ENCODE results near the gene ADCYAP1R1.

The ADCYAP1R1 gene

DNA sequence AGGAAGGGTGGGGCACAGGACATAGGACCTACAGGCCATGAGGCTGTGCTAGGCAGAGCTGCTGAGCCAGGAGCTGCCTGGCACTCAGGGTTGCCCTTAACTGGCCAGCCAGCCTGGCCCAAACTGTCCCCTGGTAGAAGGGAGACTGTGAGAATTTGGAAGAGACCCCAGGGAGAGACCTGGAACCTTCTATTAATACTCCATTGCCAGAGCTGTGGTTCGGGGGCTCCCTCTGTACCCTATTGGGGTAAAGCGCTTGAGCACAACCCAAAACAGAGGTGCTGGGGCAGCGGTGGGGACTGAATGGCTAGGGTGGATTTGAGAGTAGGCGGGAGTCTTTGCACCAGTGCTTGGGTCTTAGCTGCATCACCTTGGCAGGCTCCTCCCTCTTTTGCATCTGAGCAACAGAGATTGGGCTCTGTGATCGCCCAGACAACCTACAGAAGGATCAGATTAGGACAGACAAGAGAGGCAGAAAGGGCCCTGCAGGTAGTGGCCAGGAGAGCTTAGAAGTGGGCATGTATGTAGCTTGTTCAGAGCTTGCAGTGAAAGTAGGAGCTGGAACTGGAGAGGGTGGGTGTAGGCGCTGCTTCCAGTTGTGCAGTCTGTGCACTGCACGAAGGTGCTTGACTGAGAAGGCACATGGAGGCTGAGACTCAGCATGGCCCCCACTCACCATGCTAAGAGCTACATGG, 53.3 kb downstream of the ADCYAP1R1 start:
- TF ChIP-seq, protein P1, sequence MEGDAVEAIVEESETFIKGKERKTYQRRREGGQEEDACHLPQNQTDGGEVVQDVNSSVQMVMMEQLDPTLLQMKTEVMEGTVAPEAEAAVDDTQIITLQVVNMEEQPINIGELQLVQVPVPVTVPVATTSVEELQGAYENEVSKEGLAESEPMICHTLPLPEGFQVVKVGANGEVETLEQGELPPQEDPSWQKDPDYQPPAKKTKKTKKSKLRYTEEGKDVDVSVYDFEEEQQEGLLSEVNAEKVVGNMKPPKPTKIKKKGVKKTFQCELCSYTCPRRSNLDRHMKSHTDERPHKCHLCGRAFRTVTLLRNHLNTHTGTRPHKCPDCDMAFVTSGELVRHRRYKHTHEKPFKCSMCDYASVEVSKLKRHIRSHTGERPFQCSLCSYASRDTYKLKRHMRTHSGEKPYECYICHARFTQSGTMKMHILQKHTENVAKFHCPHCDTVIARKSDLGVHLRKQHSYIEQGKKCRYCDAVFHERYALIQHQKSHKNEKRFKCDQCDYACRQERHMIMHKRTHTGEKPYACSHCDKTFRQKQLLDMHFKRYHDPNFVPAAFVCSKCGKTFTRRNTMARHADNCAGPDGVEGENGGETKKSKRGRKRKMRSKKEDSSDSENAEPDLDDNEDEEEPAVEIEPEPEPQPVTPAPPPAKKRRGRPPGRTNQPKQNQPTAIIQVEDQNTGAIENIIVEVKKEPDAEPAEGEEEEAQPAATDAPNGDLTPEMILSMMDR (IDR thresholded peaks at IDR 0.05; ENCODE audit: low read length, missing control alignments): no peak
- no peak for DNase-seq (ENCODE audit: low read depth)
- H3K4me3 ChIP-seq (replicated peaks; ENCODE audit: low read depth, low read length): no peak overlapping the region

DNA sequence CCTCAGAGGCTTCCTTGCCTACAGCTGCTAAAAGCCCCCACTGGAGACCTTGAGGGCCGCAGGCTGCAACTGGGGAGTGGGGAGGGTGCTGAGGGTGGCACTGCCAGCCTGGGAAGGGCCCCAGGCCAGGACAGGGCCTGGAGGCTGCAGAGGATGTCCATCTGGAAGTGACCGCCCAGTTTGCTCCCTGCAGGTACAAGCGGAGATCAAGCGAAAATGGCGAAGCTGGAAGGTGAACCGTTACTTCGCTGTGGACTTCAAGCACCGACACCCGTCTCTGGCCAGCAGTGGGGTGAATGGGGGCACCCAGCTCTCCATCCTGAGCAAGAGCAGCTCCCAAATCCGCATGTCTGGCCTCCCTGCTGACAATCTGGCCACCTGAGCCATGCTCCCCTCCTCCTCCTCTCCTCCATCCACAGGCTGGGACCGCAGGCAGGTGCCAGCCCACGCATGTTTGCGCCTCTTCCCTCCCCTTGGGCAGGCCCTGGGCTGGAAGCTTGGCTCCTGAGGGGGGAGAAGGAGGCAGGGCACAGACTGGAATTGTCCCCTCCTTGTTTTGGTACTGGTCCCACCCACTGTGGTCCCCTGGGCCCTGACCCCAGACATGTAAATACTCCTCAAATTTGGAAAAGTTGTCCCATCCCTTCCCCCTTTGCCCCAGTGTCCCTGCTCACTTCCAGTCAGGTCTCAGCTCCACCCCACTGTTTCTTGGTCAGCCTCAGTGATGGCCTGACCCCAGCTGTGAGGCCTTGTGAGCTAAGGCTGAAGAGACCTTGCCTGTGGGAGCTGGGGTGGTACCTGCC, 54.4 kb downstream of the ADCYAP1R1 start:
- TF ChIP-seq, protein P1 (IDR thresholded peaks at IDR 0.05; ENCODE audit: low read length, missing control alignments): no peak
- H3K4me3 ChIP-seq (replicated peaks; ENCODE audit: low read depth, low read length): no peak overlapping the region
- no peak for DNase-seq (ENCODE audit: low read depth)

DNA sequence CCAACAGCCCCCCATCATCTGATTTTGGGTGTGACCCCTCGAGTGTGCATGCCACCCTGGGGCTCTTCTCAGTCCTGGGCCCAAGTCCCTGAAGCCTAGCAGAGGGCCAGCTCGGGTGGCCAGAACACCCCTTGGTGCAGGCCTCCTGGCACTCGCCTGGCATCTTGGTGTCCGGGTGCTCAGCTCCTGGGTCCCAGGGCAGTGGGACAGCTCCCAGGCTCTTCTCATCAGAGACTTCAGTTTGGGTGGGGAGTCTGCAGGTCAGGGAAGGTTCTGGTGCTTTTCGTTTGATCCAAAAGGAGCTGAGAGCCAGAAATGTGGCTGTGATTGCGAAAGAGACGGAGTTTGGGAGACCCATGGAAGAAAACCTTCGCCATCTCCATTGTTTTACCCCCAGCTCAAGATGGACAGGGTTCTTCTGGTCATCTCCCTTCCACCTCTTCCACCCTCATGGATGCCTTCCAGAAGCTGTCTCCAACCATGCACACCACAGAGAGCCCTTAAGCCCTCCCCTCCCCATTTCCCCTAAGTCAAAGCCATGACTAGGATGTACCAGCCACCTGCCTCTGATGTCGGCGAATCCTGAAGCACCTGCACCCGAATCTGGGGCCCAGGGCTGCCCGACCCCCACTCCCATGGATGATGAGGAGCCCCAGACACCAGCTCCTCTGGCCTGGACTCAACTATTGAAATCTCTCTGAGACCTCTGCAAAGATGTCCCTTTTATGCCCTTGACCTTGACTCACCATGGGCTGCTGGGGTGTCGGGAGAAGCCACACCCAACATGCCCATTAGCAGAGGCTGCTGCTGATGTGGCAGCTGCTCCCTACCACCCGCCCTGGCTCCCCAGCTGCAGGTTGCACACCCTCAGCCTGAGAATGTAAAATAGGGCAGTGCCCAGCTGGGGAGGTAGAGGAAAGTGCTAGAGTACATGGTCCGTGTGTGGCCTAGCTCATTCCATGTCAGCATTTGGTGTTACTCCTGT, 55.3 kb downstream of the ADCYAP1R1 start:
- no peak overlapping the region for H3K4me3 ChIP-seq (replicated peaks; ENCODE audit: low read depth, low read length)
- TF ChIP-seq, protein P1 (IDR thresholded peaks at IDR 0.05; ENCODE audit: low read length, missing control alignments): no peak
- DNase-seq (ENCODE audit: low read depth): no peak

DNA sequence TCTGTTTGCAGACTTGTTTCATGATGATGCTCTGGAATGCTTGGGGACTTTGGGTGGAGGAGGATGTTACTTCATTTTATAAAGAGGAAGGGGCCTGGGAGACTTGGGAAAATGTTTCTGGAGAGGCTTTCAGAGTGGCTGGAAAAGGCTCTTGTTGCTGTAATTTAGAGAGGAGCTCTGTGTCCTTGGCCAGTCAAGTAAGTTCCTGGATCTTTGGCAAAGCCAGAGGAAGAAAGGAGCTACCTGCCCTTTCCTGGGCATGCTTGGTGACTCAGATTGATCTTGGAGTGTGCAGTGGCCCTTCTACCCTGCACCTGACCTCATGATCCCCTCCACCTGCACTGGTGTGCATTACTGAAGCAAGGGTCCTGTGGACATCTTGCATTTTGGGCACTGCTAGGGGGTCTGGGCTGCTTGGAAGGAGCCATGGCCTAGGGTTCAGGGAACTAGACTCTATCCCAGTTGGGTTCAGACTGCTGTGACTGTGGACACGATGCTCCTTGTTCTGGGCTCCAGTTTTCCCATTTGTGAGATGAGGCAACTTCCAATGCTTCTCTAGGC, 56.1 kb downstream of the ADCYAP1R1 start:
- DNase-seq (ENCODE audit: low read depth): no peak
- TF ChIP-seq, protein P1 (IDR thresholded peaks at IDR 0.05; ENCODE audit: low read length, missing control alignments): no peak
- H3K4me3 ChIP-seq (replicated peaks; ENCODE audit: low read depth, low read length): no peak overlapping the region

DNA sequence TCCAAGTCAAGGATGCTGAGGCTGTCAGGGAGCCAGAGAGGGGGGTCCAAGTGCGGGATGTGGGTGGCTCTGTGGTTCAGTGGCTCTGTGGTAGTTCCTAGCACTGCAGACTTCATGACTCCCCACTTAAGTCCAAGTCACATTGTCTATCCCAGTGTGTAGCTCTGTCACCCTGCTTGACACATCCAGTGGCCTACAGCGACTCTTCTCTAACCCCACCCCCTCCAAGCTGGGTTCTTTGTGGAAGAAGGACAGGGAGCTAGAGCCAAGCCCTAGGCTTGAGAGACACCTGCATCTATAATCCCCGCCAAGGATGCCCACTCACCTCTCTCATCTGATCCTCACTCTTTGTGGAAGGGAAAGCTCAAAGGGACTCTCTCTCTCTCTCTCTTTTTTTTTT, 57.6 kb downstream of the ADCYAP1R1 start:
- no peak overlapping the region for H3K4me3 ChIP-seq (replicated peaks; ENCODE audit: low read depth, low read length)
- no peak for DNase-seq (ENCODE audit: low read depth)
- TF ChIP-seq, protein P1 (IDR thresholded peaks at IDR 0.05; ENCODE audit: low read length, missing control alignments): no peak

DNA sequence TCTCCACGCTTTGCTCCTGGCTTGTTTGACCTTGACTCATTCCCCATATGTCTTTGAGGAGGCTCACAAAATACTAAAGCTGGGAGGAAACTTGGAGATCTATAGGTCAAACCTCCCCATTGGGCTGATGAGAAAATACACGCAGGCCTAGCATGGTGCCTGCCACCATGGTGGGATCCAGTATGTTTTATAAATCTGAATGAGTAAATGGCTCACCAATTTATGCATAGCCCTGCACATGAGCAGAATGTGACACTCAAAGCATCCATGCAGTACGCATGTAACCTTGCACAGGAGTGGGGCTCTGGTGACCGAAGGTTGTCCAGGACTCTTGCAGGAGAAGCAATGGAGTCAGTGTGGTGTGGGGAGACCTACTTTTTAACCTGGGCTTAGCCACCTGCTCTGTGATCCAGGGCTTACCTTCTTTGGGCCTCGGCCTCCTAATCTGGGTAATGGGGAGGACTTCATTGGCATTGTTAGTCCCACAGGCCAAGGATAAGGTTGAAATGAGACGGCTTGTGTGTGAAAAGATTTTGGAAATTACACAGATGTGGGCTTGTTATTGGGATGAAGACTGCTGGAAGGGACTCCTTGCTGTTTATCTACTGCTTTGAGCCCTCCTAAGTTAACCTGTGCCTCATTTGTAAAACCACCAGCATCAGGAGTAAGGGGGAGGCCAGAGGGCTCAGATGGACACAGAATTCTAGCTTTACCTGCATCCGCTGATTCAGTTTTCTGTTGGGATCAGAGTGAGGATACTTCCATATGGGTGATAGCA, 58.4 kb downstream of the ADCYAP1R1 start:
- no peak for DNase-seq (ENCODE audit: low read depth)
- no peak overlapping the region for H3K4me3 ChIP-seq (replicated peaks; ENCODE audit: low read depth, low read length)
- TF ChIP-seq, protein P1 (IDR thresholded peaks at IDR 0.05; ENCODE audit: low read length, missing control alignments): no peak
